NCI-H446 treated with DMSO at 0.1 percent for 48 hours (cell line): ENCODE results near the gene RNH1.

ENCODE experiments used
- DNase-seq: peaks from one replicate; lab custom pipeline; 2025; lab: John Stamatoyannopoulos, UW

RNH1 gene

DNA sequence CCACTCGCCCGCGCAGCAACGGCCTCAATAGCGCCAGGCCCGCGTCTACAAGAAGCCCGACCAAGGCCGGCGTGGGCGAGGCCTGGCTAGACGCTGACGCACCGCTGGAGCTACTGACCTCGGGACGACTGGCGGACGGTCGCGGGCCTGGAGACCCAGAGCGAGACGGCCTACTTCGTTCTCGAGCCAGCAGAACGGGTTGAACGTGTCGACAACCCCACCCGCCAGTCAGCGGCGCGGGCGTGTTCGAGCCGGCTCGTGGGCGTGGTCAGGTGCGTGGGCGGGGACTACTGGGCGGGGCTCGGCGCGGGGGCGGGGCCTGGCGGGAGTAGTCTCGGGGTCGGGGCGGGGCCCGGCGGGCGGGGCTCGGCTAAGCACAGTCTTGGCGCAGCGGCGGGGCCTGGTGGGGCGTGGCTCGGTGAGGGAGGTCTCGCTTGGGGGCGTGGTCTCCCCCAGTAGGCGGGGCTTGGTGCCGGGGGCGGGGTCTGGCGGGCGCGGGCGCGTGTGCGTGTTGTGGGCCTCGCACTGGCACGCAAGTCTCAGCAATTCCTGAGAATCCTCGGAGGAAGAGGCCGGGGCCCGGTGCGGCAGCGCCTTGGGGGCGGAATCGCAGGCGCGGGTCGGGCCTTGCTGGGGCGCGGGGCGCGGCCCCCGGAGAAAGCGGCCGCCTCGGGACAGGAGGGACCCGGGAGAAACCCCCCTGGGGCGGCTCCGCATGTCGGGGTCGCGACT lies at the start of gene RNH1:
TSS of gene RNH1 (minus strand) at position 248 of the 732 bp plus-strand sequence. CDS start 5,080 bp downstream, outside the sequence.
- DNase-seq: peak; percentile 88

- DNase-seq: no peak
Measured at GRCh38 chr11:555780-556661, 49.0 kb upstream of the RNH1 start.

- no peak for DNase-seq
Measured at GRCh38 chr11:555227-555779, 48.3 kb upstream of the RNH1 start.

GRCh38 chr11:554428-555226 lies 47.6 kb upstream of the RNH1 start:
- DNase-seq: no peak

DNA sequence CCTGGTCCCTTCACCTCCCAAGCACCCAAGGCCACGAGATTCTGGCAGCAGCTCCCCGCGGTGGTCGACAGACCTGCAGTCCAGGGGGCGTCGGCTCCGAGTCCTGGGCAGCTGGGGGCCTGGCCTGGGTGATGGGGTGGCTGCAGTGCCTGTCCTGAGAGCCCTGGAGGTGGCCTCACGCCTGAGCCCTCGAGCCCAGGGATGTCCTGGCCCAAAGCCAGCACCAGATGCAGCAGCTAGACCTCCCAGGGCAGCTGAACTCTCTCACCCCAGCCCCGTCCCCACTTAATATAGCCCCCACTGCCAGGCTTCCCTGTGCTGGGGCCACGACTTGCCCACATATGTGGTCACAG lies 46.9 kb upstream of the RNH1 start:
- DNase-seq: no peak

- no peak for DNase-seq
Measured at GRCh38 chr11:553083-553987, 46.3 kb upstream of the RNH1 start.

GRCh38 chr11:551596-551995 lies 44.6 kb upstream of the RNH1 start:
- no peak for DNase-seq

- DNase-seq: no peak
Measured at GRCh38 chr11:551131-551530, 44.1 kb upstream of the RNH1 start.

GRCh38 chr11:550746-551085 lies 43.7 kb upstream of the RNH1 start:
- DNase-seq: no peak

DNA sequence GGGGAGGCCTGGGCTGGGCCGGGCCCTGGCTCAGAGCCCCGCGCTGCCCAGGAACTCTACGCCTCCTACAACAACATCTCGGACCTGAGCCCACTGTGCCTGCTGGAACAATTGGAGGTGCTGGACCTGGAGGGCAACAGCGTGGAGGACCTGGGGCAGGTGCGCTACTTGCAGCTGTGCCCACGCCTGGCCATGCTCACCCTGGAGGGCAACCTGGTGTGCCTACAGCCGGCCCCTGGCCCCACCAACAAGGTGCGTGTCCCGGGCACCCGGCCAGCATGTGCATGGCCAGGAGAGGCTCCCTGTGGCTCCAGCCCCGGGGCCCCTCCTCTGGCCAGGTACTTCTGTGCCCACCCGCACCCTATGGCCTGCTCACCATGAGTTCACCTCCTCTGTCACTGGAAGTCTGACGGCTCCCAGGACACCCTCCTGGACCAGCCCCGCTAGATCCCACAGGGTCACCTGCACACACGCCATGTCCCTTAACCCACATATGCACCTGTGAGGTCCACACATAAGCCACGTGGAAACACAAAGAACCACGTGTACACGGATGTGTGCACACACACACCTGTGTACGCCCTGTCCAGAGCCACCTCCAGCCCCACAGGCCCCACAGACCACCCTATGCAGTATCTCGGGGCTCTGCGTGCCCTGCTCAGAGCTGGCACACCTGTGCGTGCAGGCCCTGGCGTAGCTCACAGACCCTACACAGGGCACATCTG lies 43.1 kb upstream of the RNH1 start:
- DNase-seq: no peak

DNA sequence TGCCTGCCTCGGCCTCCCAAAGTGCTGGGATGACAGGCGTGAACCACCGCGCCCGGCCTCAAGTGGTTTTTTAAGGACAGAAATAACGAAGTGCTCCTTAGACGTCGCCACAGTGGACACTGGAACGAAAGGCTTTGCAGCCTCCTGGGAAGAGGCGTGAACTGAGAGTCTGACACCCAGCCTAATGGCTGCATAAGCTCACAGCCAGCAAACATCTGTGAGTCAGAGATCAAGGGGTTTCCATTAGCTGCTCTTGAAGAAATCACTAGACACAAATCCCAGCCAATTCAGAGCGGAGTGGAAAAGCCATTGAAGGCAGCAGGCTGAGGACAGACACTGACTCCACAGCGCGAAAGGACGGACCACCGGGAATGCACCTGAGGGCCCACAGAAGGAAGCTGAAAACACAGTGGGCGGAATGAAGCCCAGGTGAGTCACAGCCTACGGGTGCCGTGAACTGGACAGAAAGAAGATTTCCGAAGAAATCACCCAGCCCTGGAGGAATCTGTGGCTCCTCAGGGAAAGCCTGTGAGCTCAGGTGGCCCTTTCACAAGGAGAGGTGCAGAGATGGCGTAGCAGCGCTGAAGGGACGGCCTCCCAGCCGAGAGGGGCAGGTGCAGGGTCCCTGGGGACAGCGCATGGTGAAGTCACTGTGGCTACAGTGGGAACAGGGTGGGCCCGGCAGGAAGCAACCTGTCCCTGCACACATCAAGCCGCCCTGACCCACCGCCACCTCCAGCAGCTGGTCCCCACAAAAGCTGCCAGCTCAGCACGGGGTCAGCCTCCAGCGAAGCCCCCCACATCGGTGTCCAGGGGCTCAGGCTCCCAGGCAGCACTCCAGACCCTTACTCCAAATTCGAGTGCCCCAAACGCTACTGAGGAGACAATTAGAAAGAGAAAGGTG lies 41.9 kb upstream of the RNH1 start:
- DNase-seq: no peak

DNA sequence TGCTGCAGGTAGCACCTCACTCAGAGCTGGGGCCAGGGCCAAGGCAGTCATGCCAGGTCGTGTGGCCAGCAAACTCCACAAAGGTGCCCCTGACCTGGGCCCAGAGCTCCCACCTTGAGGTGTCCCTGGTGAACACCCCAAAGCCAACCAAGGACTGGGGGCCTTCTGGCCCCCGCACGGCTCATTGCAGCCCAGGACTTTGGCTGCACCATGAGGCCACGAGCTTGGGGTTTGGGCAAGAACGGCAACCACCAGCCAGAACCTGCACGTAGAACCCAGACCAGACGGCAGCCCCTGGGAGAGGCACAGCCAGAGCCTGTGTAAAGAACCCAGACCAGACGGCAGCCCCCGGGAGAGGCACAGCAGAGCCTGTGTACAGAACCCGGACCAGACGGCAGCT lies 38.1 kb upstream of the RNH1 start:
- no peak for DNase-seq

DNA sequence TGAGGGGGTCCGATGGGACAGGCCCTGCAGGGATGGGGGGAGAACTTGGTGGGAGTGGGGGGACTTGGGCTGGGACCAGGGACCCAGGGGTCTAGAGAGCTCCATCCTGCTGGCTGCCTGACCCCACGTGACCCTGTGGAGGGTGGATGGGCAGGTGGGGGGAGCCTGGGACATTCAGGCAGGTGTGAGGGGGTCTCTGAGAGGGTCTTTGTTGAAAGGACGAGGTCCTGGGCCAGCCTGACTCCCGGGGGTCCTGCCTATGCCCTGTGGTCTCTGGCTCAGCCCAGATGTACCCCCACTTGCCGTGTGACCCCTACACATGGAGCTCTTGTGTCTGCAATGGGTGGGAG lies 37.8 kb upstream of the RNH1 start:
- DNase-seq: no peak

- DNase-seq: no peak
Measured at GRCh38 chr11:541433-541885, 34.4 kb upstream of the RNH1 start.

GRCh38 chr11:540583-541432 lies 33.8 kb upstream of the RNH1 start:
- DNase-seq: no peak

- no peak for DNase-seq
Measured at GRCh38 chr11:539971-540481, 33.0 kb upstream of the RNH1 start.

DNA sequence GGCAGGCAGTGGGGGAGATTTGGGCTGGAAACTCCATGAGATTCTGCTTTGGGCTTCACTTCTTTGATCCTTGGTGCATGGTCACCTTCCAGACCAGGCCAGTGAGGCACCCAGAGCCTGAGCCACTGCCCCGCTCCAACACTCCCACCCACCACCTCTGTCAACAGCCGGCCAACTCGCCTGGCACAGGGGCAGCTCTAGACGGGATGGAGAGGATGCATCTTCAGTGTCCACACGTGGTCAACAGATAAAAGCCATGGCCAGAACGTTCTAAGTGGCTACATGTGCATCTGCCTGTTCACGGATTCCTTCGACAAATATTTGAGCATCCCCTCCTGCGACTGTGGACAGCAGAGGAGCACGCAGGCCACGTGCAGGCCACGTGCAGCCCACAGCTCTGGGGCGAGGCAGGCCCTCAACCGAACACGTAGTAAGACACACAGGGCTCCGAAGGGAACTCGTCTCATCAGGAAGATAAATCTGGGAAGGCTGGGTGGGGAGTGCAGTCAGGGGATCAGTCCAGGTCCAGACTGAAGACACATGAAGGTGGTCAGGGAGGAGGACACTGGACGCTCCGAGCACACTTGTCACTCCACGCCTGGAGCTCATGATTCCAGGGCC lies 31.5 kb upstream of the RNH1 start:
- no peak for DNase-seq
